B cell (primary cell): ENCODE measurements around the gene EPHA5. TPM values are rescaled to one million over a fixed set of nuclear protein-coding genes. Genes with fewer than 3 reads are reported as not detected.

Experiments
- ATAC-seq: fragments of 200-7000 bp; cut with Tn5 transposase; one replicate; pipeline ENCODE4 v1.10.0; 2021; ENCODE audit warnings: low read depth, mild to moderate bottlenecking, moderate number of reproducible peaks, moderate library complexity
- CTCF ChIA-PET: fragments of 350-600 bp; sonication (Branson Sonifier 250); formaldehyde crosslinking; loops from one replicate; lab custom pipeline; 2021; ENCODE audit warnings: antibody characterized with exemption, inconsistent platforms; lab: Charles Lee
- POLR2A ChIA-PET: fragments of 350-600 bp; sonication (Branson Sonifier 250); formaldehyde crosslinking; loops from one replicate; lab custom pipeline; 2021; ENCODE audit warnings: antibody characterized with exemption; lab: Charles Lee
- DNase-seq: peaks from one replicate; pipeline ENCODE4 v3.0.0; 2013
- H2AFZ ChIP-seq: 2 replicates; pipeline ENCODE4 v1.6.1; 2012; ENCODE audit warnings: mild to moderate bottlenecking, low read depth, low read length; ENCODE audit not compliant: insufficient read depth, poor library complexity, severe bottlenecking
- H3K27ac ChIP-seq, 2 donors: 1 replicate in 1 of 2; 2 replicates in 1 of 2; pipeline ENCODE4 v1.5.1; 2012 to 2013; ENCODE audit warnings: low read length in 2 of 2, mild to moderate bottlenecking in 2 of 2, moderate library complexity in 1 of 2
- H3K27me3 ChIP-seq, 4 experiments: fragments of 200-600 bp in 1 of 4; sonication (generic) in 1 of 4; replicated peaks in 1 of 4; 1 replicate in 2 of 4; 2 replicates in 2 of 4; pipeline versions ENCODE4 v1.6.1 to v1.7.0; 2013 to 2016; ENCODE audit warnings: low read length in 3 of 4, mild to moderate bottlenecking in 2 of 4, mixed read lengths in 1 of 4, moderate library complexity in 1 of 4; ENCODE audit not compliant: insufficient read depth in 4 of 4, control insufficient read depth in 3 of 4; ENCODE audit errors: control extremely low read depth in 1 of 4
- H3K36me3 ChIP-seq, 2 experiments: replicated peaks in 1 of 2; 1 replicate in 1 of 2; 2 replicates in 1 of 2; pipeline versions ENCODE4 v1.6.1 to v1.7.1; 2013; ENCODE audit warnings: low read length in 1 of 2; ENCODE audit not compliant: insufficient read depth in 2 of 2, control insufficient read depth in 1 of 2; ENCODE audit errors: control extremely low read depth in 1 of 2, extremely low read depth in 1 of 2
- H3K4me1 ChIP-seq, 2 donors: fragments of 200-600 bp in 1 of 2; sonication (generic) in 1 of 2; 1 replicate in 1 of 2; 2 replicates in 1 of 2; pipeline versions ENCODE4 v1.5.1 to v1.6.1; 2013 to 2017; ENCODE audit warnings: low read length in 2 of 2; ENCODE audit not compliant: control insufficient read depth in 2 of 2, insufficient read depth in 2 of 2
- H3K4me2 ChIP-seq: replicated peaks from 2 replicates; pipeline ENCODE3; 2012; ENCODE audit warnings: mild to moderate bottlenecking, low read depth, low read length; ENCODE audit not compliant: poor library complexity, severe bottlenecking
- H3K4me3 ChIP-seq, 5 experiments: fragments of 200-600 bp in 1 of 5; sonication (generic) in 1 of 5; 1 replicate in 3 of 5; 2 replicates in 2 of 5; pipeline versions ENCODE4 v1.5.1 to v1.7.0; 2011 to 2016; ENCODE audit warnings: low read length in 4 of 5, mild to moderate bottlenecking in 4 of 5, low read depth in 2 of 5, control low read depth in 1 of 5, moderate library complexity in 1 of 5; ENCODE audit not compliant: insufficient read depth in 1 of 5; ENCODE audit errors: control extremely low read depth in 1 of 5, extremely low read depth in 1 of 5
- H3K79me2 ChIP-seq: fragments of 200-600 bp; sonication (generic); one replicate; pipeline ENCODE4 v1.6.0; 2016; ENCODE audit warnings: low read length; ENCODE audit not compliant: control insufficient read depth, insufficient read depth
- H3K9ac ChIP-seq: fragments of 200-600 bp; sonication (generic); 2 replicates; pipeline ENCODE4 v1.6.1; 2017; ENCODE audit warnings: mild to moderate bottlenecking, low read length, moderate library complexity
- H3K9me3 ChIP-seq, 3 donors: one replicate each; pipeline versions ENCODE4 v1.6.1 to v1.7.1; 2013; ENCODE audit warnings: low read length in 2 of 3; ENCODE audit not compliant: control insufficient read depth in 2 of 3, insufficient read depth in 1 of 3; ENCODE audit errors: control extremely low read depth in 1 of 3
- H4K20me1 ChIP-seq: 2 replicates; pipeline ENCODE4 v1.6.0; 2012; ENCODE audit warnings: mild to moderate bottlenecking, low read length; ENCODE audit not compliant: insufficient read depth, control insufficient read depth, poor library complexity, severe bottlenecking
- H3K27ac Mint-ChIP-seq: one replicate; pipeline ENCODE4 v1.8.0; 2021; ENCODE audit warnings: mixed read lengths
- H3K27me3 Mint-ChIP-seq: one replicate; pipeline ENCODE4 v1.8.0; 2021; ENCODE audit warnings: mixed read lengths
- H3K4me1 Mint-ChIP-seq: one replicate; pipeline ENCODE4 v1.8.0; 2021; ENCODE audit warnings: mixed read lengths
- H3K4me3 Mint-ChIP-seq: one replicate; pipeline ENCODE4 v1.8.0; 2021; ENCODE audit warnings: mixed read lengths
- H3K9me3 Mint-ChIP-seq: one replicate; pipeline ENCODE4 v1.8.0; 2022; ENCODE audit warnings: mixed read lengths; ENCODE audit not compliant: insufficient read depth
- EZH2 ChIP-seq: IDR thresholded peaks from 2 replicates; pipeline ENCODE4 v1.6.1; 2012; ENCODE audit warnings: borderline replicate concordance, low read depth, mild to moderate bottlenecking, moderate library complexity, low read length; ENCODE audit not compliant: insufficient read depth, poor library complexity, severe bottlenecking
- WGBS: methylation state at CpG from one replicate; pipeline ENCODE4 v1.1.5; 2013; ENCODE audit warnings: missing lambda C conversion rate; ENCODE audit not compliant: insufficient coverage; 5-methylcytosine and 5-hydroxymethylcytosine counted together
- intact Hi-C: fragments of 100-400 bp; cut with micrococcal nuclease; formaldehyde crosslinking; loops from one replicate; pipeline ENCODE4 v1.10.0; 2022
- polyA plus RNA-seq: library from polyadenylated mRNA; depleted of rRNA; stranded (reverse); fragments of >200 nt; gene quantifications from 2 replicates; pipeline ENCODE4 v1.2.3, GENCODE V29; 2012
- total RNA-seq, 2 donors: library from RNA; stranded (reverse); fragments of 120-200 nt in 1 of 2; gene quantifications; 1 replicate in 1 of 2; 2 replicates in 1 of 2; pipeline versions ENCODE4 v1.2.3 to v1.2.4, GENCODE V29; 2013 to 2022
- TF ChIP-seq, protein P1 (sequence below): fragments of 200-600 bp; IDR thresholded peaks from one replicate; pipeline ENCODE4 v1.8.0; 2022; ENCODE audit warnings: antibody characterized with exemption, mild to moderate bottlenecking

Gene EPHA5
- total and polyA plus RNA-seq, 2 donors (not counting 1 experiment from before 2014, with no cell fraction given): not detected

DNA sequence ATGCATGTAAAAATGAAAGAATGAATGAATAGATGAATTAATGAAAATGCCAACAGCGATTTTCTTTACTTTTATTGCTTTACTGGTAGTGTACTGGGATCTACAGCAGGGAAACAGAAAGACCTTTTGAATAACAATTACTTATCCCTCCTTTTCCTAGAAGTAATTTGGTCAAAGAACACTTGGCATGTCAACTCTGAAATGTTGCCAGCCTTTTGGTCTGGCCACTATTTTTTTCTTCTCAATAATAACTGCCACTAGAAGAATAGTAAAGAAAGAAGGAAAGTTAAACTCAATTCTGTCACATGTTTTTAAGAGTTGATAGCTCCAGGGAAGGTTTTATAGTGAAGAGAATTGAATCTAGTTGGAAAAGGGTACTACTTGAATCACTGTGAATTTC is 52.9 kb downstream of the EPHA5 start:
- peaks cover 3% of the 10 kb centered on the region for H3K9me3 Mint-ChIP-seq
- ChIA-PET CTCF (no interaction called here), POLR2A (no interaction called here)
- H3K27me3 ChIP-seq: no peaks in the 10 kb centered on the region
- DNase-seq (no peak), ATAC-seq (no peak)
- H2AFZ ChIP-seq: no peak overlapping the region
- TF ChIP-seq, protein P1, sequence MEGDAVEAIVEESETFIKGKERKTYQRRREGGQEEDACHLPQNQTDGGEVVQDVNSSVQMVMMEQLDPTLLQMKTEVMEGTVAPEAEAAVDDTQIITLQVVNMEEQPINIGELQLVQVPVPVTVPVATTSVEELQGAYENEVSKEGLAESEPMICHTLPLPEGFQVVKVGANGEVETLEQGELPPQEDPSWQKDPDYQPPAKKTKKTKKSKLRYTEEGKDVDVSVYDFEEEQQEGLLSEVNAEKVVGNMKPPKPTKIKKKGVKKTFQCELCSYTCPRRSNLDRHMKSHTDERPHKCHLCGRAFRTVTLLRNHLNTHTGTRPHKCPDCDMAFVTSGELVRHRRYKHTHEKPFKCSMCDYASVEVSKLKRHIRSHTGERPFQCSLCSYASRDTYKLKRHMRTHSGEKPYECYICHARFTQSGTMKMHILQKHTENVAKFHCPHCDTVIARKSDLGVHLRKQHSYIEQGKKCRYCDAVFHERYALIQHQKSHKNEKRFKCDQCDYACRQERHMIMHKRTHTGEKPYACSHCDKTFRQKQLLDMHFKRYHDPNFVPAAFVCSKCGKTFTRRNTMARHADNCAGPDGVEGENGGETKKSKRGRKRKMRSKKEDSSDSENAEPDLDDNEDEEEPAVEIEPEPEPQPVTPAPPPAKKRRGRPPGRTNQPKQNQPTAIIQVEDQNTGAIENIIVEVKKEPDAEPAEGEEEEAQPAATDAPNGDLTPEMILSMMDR: no peak
- no peak for TF ChIP-seq EZH2
- H3K4me1 Mint-ChIP-seq: no peaks in the 10 kb centered on the region
- intact Hi-C loops: no loop called here
- no peak overlapping the region for H3K4me3 Mint-ChIP-seq
- H4K20me1 ChIP-seq: no peaks in the 10 kb centered on the region
- H3K27ac ChIP-seq: no peak overlapping the region
- no peaks in the 10 kb centered on the region for H3K79me2 ChIP-seq
- no CpG with 5 or more reads among the region's 1 CpG for WGBS
- no peak overlapping the region for H3K27ac Mint-ChIP-seq
- no peak overlapping the region for H3K4me3 ChIP-seq
- H3K27me3 Mint-ChIP-seq: no peaks in the 10 kb centered on the region
- no peak overlapping the region for H3K9ac ChIP-seq
- H3K36me3 ChIP-seq: no peaks in the 10 kb centered on the region
- no peak overlapping the region for H3K4me2 ChIP-seq
- H3K9me3 ChIP-seq: no peaks in the 10 kb centered on the region
- no peaks in the 10 kb centered on the region for H3K4me1 ChIP-seq

DNA sequence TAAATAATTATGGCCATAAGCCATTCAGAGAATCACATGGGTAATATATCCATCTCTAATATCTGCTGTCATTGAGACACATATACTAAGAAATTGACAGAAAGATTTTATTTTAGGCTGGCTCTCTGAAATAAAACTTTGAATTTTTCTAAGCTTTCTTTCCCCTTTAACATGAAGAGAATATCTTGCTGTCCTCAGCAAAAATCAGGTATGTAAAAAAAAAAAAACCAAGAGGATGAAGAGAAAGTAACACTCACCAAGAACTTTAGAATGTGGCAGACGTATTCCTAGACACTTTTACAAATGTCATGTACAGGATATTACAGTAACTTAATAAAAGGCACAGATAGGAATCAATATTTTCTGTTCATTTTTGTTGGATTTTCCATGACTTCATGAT is 65.8 kb downstream of the EPHA5 start:
- WGBS: no CpG with 5 or more reads among the region's 1 CpG
- H3K4me3 ChIP-seq: no peak overlapping the region
- ChIA-PET POLR2A (no interaction called here), CTCF (no interaction called here)
- ATAC-seq: no peak
- H3K9ac ChIP-seq: no peak overlapping the region
- H2AFZ ChIP-seq: no peak overlapping the region
- no peaks in the 10 kb centered on the region for H3K36me3 ChIP-seq
- no peak overlapping the region for H3K27ac ChIP-seq
- H3K79me2 ChIP-seq: no peaks in the 10 kb centered on the region
- intact Hi-C loops: no loop called here
- no peaks in the 10 kb centered on the region for H3K4me1 ChIP-seq
- Mint-ChIP-seq H3K4me1 (no peaks in the 10 kb centered on the region), H3K27me3 (no peaks in the 10 kb centered on the region), H3K9me3 (peaks cover 3% of the 10 kb centered on the region), H3K27ac (no peak overlapping the region), H3K4me3 (no peak overlapping the region)
- DNase-seq: no peak
- no peak overlapping the region for H3K4me2 ChIP-seq
- H3K9me3 ChIP-seq: no peaks in the 10 kb centered on the region
- H3K27me3 ChIP-seq: no peaks in the 10 kb centered on the region
- TF ChIP-seq EZH2: no peak
- TF ChIP-seq, protein P1: no peak
- no peaks in the 10 kb centered on the region for H4K20me1 ChIP-seq
